ENCODE data around the gene ZCCHC24. TPM values are rescaled to one million over a fixed set of nuclear protein-coding genes. Genes with fewer than 3 reads are reported as not detected.

ZCCHC24 gene
- total RNA-seq = under 1 TPM; 0.43 to 0.74 TPM

- no peak within 1 kb of the TSS for H3K27ac Mint-ChIP-seq
- H3K36me3 Mint-ChIP-seq = no peaks in the 10 kb centered on the region
- peak; percentile 95 to 96 for ATAC-seq
- no peaks in the 10 kb centered on the region for H3K9me3 Mint-ChIP-seq
- peak; percentile 90 to 91 for DNase-seq (ENCODE audit: low spot score in 2 of 2)
These were observed at the start of gene ZCCHC24 for GRCh38 chr10:79445161-79445976. TSS of gene ZCCHC24 (minus strand) at chr10:79445624. CDS start at chr10:79445440, 184 bp downstream.

GRCh38 chr10:79493806-79494205 is 48.4 kb upstream of the ZCCHC24 start:
- Mint-ChIP-seq H3K36me3 (no peaks in the 10 kb centered on the region), H3K9me3 (no peaks in the 10 kb centered on the region), H3K27ac (no peak overlapping the region)
- DNase-seq (ENCODE audit: low spot score in 2 of 2) (no peak), ATAC-seq (no peak)

- Mint-ChIP-seq H3K27ac (peak overlapping the region in 1 of 2 donors; percentile 18), H3K36me3 (no peaks in the 10 kb centered on the region), H3K9me3 (no peaks in the 10 kb centered on the region)
- no peak for ATAC-seq
- no peak for DNase-seq (ENCODE audit: low spot score in 2 of 2)
These were observed 47.4 kb upstream of the ZCCHC24 start for GRCh38 chr10:79492839-79493238.

- Mint-ChIP-seq H3K27ac (no peak overlapping the region), H3K9me3 (no peaks in the 10 kb centered on the region), H3K36me3 (no peaks in the 10 kb centered on the region)
- DNase-seq (ENCODE audit: low spot score in 2 of 2) (no peak), ATAC-seq (no peak)
These were observed 46.8 kb upstream of the ZCCHC24 start for GRCh38 chr10:79492256-79492655.

- H3K36me3 Mint-ChIP-seq = no peaks in the 10 kb centered on the region
These were observed 45.9 kb upstream of the ZCCHC24 start for GRCh38 chr10:79491143-79491835.

GRCh38 chr10:79490400-79491142 is 45.1 kb upstream of the ZCCHC24 start:
- no peaks in the 10 kb centered on the region for H3K36me3 Mint-ChIP-seq
- no peak for ATAC-seq
- no peak for DNase-seq (ENCODE audit: low spot score in 2 of 2)
- peak overlapping the region in 1 of 2 donors; percentile 58 for H3K27ac Mint-ChIP-seq
- H3K9me3 Mint-ChIP-seq = no peaks in the 10 kb centered on the region

More at GRCh38 chr10:79491143-79491835, 45.9 kb upstream of the ZCCHC24 start:
- Mint-ChIP-seq H3K9me3 (no peaks in the 10 kb centered on the region), H3K27ac (peak overlapping the region in 1 of 2 donors; percentile 58)
- ATAC-seq (no peak), DNase-seq (ENCODE audit: low spot score in 2 of 2) (no peak)

- no peaks in the 10 kb centered on the region for H3K9me3 Mint-ChIP-seq
- DNase-seq (ENCODE audit: low spot score in 2 of 2) = no peak
- H3K27ac Mint-ChIP-seq = no peak overlapping the region
- no peaks in the 10 kb centered on the region for H3K36me3 Mint-ChIP-seq
- ATAC-seq = no peak
These were observed 43.4 kb upstream of the ZCCHC24 start for GRCh38 chr10:79488870-79489269.

- DNase-seq (ENCODE audit: low spot score in 2 of 2) (no peak), ATAC-seq (no peak)
- Mint-ChIP-seq H3K9me3 (no peaks in the 10 kb centered on the region), H3K36me3 (no peaks in the 10 kb centered on the region), H3K27ac (no peak overlapping the region)
These were observed 42.9 kb upstream of the ZCCHC24 start for GRCh38 chr10:79488336-79488735.

- no peaks in the 10 kb centered on the region for H3K9me3 Mint-ChIP-seq
- no peaks in the 10 kb centered on the region for H3K36me3 Mint-ChIP-seq
- peak overlapping the region in 1 of 2 donors; percentile 63 for H3K27ac Mint-ChIP-seq
- ATAC-seq (peak; percentile 56 to 80), DNase-seq (ENCODE audit: low spot score in 2 of 2) (peak in 1 of 2 donors; percentile 31)
These were observed 42.1 kb upstream of the ZCCHC24 start for GRCh38 chr10:79487296-79488194.

GRCh38 chr10:79484476-79484875 is 39.1 kb upstream of the ZCCHC24 start:
- H3K27ac Mint-ChIP-seq = no peak overlapping the region
- H3K9me3 Mint-ChIP-seq = no peaks in the 10 kb centered on the region
- ATAC-seq = no peak

GRCh38 chr10:79483948-79484347 is 38.5 kb upstream of the ZCCHC24 start:
- Mint-ChIP-seq H3K36me3 (no peaks in the 10 kb centered on the region), H3K9me3 (no peaks in the 10 kb centered on the region), H3K27ac (no peak overlapping the region)
- DNase-seq (ENCODE audit: low spot score in 2 of 2) = no peak
- no peak for ATAC-seq

More at GRCh38 chr10:79484476-79484875, 39.1 kb upstream of the ZCCHC24 start:
- no peaks in the 10 kb centered on the region for H3K36me3 Mint-ChIP-seq
- DNase-seq (ENCODE audit: low spot score in 2 of 2) = no peak

- ATAC-seq = no peak
- Mint-ChIP-seq H3K36me3 (no peaks in the 10 kb centered on the region), H3K9me3 (no peaks in the 10 kb centered on the region), H3K27ac (no peak overlapping the region)
- DNase-seq (ENCODE audit: low spot score in 2 of 2) = no peak
These were observed 37.9 kb upstream of the ZCCHC24 start for GRCh38 chr10:79483299-79483698.

GRCh38 chr10:79482741-79483140 is 37.3 kb upstream of the ZCCHC24 start:
- no peak for DNase-seq (ENCODE audit: low spot score in 2 of 2)

GRCh38 chr10:79482304-79482703 is 36.9 kb upstream of the ZCCHC24 start:
- H3K9me3 Mint-ChIP-seq = no peaks in the 10 kb centered on the region

More at GRCh38 chr10:79482741-79483140, 37.3 kb upstream of the ZCCHC24 start:
- no peaks in the 10 kb centered on the region for H3K9me3 Mint-ChIP-seq
- H3K27ac Mint-ChIP-seq = no peak overlapping the region
- ATAC-seq = no peak
- no peaks in the 10 kb centered on the region for H3K36me3 Mint-ChIP-seq

GRCh38 chr10:79479283-79479909 is 34.0 kb upstream of the ZCCHC24 start:
- ATAC-seq (no peak), DNase-seq (ENCODE audit: low spot score in 2 of 2) (no peak)
- Mint-ChIP-seq H3K27ac (no peak overlapping the region), H3K9me3 (no peaks in the 10 kb centered on the region), H3K36me3 (no peaks in the 10 kb centered on the region)

More at GRCh38 chr10:79482304-79482703, 36.9 kb upstream of the ZCCHC24 start:
- DNase-seq (ENCODE audit: low spot score in 2 of 2) = no peak
- Mint-ChIP-seq H3K36me3 (no peaks in the 10 kb centered on the region), H3K27ac (no peak overlapping the region)
- no peak for ATAC-seq

- Mint-ChIP-seq H3K27ac (no peak overlapping the region), H3K9me3 (no peaks in the 10 kb centered on the region), H3K36me3 (no peaks in the 10 kb centered on the region)
- ATAC-seq (no peak), DNase-seq (ENCODE audit: low spot score in 2 of 2) (no peak)
These were observed 32.0 kb upstream of the ZCCHC24 start for GRCh38 chr10:79477456-79477855.
